GM21737 (cell line): ENCODE data around the gene CLMP.
"Not testable (repeated sequence)": the region's sequence is repeated elsewhere in the genome, so short reads cannot be mapped to it uniquely, and the experiment has no call there.

Experiments
- ATAC-seq: cut with Tn5 transposase; IDR thresholded peaks from one replicate; pipeline ENCODE4 v1.9.1; 2021; ENCODE audit warnings: mild to moderate bottlenecking, moderate library complexity; ENCODE audit not compliant: unreplicated experiment

Gene CLMP

GRCh38 chr11:123061403-123062157 is 133.5 kb downstream of the CLMP start, which contains the start of gene HSPA8:
HSPA8 (minus strand) TSS chr11:123062136; CDS start chr11:123061324, 812 bp downstream.
- ATAC-seq, result peak; percentile 1

GRCh38 chr11:123060277-123061000 is 134.6 kb downstream of the CLMP start:
- ATAC-seq, result no peak

GRCh38 chr11:123059041-123059920 is 135.8 kb downstream of the CLMP start:
- not testable (repeated sequence) for ATAC-seq

- ATAC-seq, result no peak
Observed at GRCh38 chr11:123057661-123058305, 137.3 kb downstream of the CLMP start.

GRCh38 chr11:123056835-123057491 is 138.1 kb downstream of the CLMP start:
- ATAC-seq, result no peak

GRCh38 chr11:123055191-123055901 is 139.7 kb downstream of the CLMP start:
- ATAC-seq, result no peak

GRCh38 chr11:123054301-123055065 is 140.6 kb downstream of the CLMP start:
- ATAC-seq, result peak; percentile 57

GRCh38 chr11:123052901-123053721 is 141.9 kb downstream of the CLMP start:
- ATAC-seq, result no peak

- ATAC-seq, result no peak
Observed at GRCh38 chr11:123051634-123052033, 143.4 kb downstream of the CLMP start.

- ATAC-seq, result no peak
Observed at GRCh38 chr11:123051146-123051545, 143.9 kb downstream of the CLMP start.

GRCh38 chr11:123047947-123048293 is 147.1 kb downstream of the CLMP start:
- ATAC-seq, result no peak

GRCh38 chr11:123047266-123047946 is 147.6 kb downstream of the CLMP start:
- no peak for ATAC-seq

GRCh38 chr11:123046473-123047259 is 148.4 kb downstream of the CLMP start:
- no peak for ATAC-seq

- no peak for ATAC-seq
Observed at GRCh38 chr11:123045101-123045500, 149.9 kb downstream of the CLMP start.

- no peak for ATAC-seq
Observed at GRCh38 chr11:123041185-123041584, 153.9 kb downstream of the CLMP start.

- no peak for ATAC-seq
Observed at GRCh38 chr11:123040111-123040432, 155.0 kb downstream of the CLMP start.

GRCh38 chr11:123035831-123036230 is 159.2 kb downstream of the CLMP start:
- ATAC-seq, result no peak
